HG03064 (cell line): ENCODE results near the gene CREB3.

ENCODE experiments used
- ATAC-seq: cut with Tn5 transposase; IDR thresholded peaks from one replicate; pipeline ENCODE4 v1.9.1; 2021; ENCODE audit warnings: low read depth; ENCODE audit not compliant: unreplicated experiment

CREB3 gene

GRCh38 chr9:35746583-35746982, 14.1 kb downstream of the CREB3 start:
- ATAC-seq, result no peak

GRCh38 chr9:35748242-35748857, 15.9 kb downstream of the CREB3 start:
- ATAC-seq, result peak; percentile 5

DNA sequence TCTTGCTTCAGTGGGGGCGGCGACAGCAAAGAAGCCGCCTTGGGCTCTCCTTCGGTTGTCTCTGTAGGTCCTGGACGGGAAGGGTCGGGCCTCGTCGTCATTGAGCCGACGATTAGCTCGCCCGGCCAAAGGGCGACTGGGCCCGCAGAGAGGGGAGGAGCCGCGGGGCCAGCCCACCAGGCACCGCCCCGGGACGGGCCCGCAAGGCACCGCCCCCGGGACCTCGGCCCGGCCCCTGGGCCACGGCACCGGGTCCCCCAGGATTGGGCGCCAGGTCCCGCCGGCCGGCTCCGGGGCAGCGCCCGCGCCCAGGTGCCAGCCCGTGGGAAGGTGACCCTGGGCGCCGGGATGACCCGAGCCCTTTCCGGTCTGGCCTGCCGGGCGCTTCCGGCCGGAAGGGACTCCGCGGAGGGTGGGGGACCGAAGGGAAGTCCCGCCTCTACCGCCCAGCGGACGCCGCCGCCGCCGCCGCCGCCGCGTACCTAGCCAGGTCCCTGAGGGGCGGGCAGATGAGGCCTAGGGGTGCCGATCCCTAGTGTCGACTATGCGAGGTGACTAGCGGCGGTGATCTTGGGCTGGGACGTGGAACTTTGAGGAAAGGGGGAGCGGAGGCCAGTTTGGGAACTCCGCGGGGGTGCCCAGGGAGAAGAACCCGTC, 16.5 kb downstream of the CREB3 start, which contains the start of the genes GBA2 and RGP1:
TSS of gene GBA2 (minus strand) at position 371 of the 657 bp plus-strand sequence. CDS start 524 bp downstream, outside the sequence.
TSS of gene RGP1 (plus strand) at position 430 of the 657 bp plus-strand sequence. CDS start 469 bp downstream, outside the sequence.
- peak; percentile 78 for ATAC-seq

GRCh38 chr9:35749515-35750255, 17.2 kb downstream of the CREB3 start:
- peak; percentile 26 for ATAC-seq

DNA sequence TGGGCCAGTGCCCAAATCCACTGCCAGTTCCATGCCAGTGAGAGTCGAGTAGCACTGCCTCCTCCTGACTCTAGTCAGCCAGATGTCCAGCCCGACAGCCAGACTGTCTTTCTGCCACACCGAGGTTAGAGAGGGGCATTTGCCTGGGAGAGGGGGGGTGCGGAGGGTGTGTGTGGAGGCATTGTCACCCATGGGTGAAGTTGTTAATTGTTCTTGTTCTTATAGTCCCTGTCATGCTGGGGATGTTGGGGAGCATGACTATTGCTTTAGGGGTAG, 17.7 kb downstream of the CREB3 start:
- no peak for ATAC-seq

DNA sequence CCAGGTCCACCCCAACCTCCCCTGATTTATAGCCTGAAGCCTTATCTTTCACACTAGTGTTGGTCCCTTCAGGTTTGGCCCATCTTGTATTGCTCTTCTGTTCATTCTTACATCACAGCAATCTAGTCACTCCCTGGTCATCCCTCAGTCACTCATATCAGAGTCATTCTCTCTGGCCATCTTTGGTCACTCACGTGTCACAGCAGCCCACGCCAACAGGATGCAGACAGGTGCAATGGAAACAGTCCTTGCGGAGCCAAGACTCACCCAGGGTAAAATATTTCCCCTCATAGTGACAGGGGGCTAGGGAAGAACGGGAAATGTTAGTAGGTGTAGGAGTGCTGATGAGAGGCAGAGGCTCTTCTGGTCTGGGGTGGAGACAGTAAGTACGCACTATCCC, 21.0 kb downstream of the CREB3 start:
- ATAC-seq, result no peak

DNA sequence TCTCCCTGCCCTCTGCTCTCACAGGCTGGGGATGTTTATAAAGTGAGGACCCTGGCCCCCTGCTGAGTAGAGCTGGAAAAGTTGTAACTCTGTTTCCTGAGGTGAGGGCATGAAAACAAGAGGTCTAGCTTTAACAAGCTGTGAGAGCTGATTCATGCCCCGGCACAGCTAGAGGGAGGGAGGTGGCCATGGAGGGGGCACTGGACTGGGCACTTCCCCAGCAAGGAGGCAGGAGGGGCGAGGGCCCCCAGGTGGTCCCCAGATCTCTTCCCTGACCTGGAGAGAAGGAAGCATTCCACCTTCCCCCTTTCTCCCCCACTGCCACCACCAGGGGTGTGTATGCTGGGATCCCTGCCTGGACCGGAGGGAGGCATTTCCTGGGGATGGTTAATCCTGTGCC, 21.8 kb downstream of the CREB3 start, which contains the start of gene MSMP:
TSS of gene MSMP (minus strand) at position 13 of the 400 bp plus-strand sequence. CDS start 147 bp downstream, outside the sequence.
- no peak for ATAC-seq

DNA sequence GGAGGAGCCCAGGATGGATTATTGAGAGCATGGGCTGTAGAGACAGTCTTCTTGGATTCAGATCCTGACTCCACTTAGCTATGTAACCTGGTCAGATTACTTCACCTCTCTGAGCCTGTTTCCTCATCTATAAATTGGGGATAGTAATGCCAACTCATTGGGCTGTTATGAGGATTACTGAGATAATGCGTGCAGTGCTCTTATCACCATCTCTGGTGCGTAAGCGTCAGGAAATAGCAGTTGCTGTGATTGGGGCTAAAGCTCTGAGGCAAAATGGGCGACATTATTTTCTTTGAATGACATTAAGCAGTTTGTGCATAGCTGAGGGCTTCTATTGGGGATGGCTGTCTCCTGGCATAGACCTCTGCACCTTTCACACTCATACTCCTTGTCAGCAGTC, 22.6 kb downstream of the CREB3 start:
- no peak for ATAC-seq

GRCh38 chr9:35756275-35757225, 24.1 kb downstream of the CREB3 start:
- peak; percentile 50 for ATAC-seq

DNA sequence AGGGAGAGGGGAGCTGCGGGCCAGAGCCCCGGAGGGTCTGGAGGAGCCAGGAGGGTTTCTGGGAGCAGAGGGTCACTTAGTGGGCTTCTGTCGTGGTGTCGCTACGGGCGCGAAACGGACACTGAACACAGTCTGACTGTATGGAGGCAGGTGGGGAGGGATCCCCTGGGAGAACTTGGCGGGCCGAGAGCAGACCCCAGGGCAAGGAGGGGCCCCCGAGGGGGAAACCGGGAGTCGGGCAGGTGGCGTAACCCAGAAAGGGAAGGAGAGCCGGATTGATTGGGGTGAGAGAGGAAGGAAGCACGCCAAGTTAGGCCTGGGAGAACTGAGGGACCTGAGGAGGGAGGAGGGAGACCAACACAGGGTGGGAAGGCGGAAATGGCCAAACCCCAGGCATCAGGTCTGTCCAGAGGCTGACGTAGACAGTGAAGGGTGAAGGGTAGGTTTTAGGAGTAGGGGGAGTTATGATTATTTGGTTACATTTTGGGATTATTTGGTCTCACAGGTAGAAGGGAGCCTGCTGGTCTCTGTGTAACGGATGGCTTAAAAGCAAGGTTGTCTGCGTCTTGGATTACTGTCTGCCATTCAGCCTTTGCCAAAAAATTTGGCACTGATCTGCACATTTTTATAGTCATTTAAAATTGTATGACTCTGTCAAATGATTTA, 24.9 kb downstream of the CREB3 start:
- ATAC-seq, result peak; percentile 47

DNA sequence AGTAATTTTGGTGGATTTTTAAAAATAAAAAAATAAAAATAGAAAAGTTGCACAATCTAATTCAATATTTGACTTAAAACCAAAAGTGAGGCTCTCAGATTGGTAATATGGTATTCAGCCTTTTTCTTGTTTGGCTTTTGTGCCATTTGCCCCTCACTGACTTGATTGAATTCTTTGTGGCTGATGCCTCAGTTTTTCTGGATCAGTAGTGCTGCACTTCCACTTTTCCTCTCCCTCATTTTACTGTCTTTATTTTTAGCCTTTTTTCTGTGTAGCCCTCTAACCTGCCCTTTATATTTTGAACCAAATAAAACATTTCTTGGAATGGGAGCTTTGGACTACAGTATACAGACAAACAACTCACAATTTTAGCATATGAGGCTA, 25.4 kb downstream of the CREB3 start:
- ATAC-seq, result no peak

DNA sequence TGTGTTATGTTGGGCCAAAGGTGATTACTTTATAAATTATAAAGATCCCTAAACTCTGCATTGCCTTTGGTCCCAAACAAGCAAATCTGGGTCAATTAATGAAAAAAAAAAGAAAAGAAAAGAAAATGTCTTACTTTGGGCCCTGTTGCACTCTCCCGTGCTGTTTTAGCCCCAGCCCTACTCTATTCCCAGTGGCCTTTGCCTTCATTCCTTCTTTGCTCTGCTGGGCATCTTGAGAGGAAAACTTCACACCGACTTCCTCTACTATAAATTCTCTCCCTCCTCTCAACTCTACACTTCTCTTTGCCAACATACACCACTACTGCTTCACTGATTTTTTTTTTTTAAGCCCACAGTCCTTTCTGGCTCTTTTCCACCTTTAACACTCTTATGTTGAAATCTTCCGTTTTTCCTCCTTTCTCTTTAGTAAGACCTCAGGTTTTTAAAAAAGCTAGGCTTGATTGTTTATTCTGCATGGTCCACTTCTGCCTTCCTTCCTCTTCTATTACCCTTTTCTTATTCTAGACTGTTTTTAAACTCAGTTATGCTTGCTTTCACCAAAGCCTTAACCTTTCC, 26.1 kb downstream of the CREB3 start:
- no peak for ATAC-seq

DNA sequence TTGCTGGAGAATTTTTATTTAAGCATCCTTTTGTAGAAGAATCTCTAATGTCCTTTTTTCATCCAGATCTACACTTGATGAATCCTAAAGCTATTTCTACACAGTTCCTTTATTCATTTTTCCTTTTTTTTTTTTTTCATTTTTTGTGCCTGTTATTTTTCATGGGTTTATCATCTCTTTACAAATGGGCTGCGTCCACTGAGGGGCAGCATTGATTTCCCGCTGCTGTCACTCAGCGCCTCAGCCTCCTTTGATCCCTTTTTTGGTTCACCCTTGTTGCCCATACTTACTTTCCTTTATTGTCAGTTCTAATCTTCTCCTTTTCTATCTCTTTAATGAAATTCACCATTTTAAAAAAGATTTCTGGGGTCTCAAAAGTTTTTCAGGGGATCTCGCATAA, 27.3 kb downstream of the CREB3 start:
- ATAC-seq, result no peak

GRCh38 chr9:35760651-35761050, 28.2 kb downstream of the CREB3 start:
- no peak for ATAC-seq

- no peak for ATAC-seq
These were observed 30.7 kb downstream of the CREB3 start for GRCh38 chr9:35763181-35763580.

GRCh38 chr9:35763803-35764202, 31.3 kb downstream of the CREB3 start:
- no peak for ATAC-seq

GRCh38 chr9:35766997-35767396, 34.5 kb downstream of the CREB3 start:
- no peak for ATAC-seq

DNA sequence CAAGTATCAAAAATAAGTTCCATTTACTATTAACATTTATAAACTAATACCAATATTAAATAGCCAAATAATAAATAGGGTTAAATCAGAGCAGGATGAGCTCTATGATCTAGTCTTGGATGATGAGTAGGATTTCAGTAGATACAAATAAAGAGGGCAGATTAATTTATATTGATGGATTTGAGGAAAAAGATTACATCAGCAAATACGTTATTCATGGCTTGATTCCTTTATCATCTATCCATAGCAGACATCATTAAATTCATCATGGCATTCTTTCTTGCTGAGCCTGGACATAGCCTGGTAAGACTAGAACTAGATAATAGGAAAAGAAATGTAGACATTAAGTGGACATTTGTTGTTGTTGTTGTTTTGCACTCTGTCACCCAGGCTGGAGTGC, 35.0 kb downstream of the CREB3 start:
- ATAC-seq, result no peak

- no peak for ATAC-seq
These were observed 37.3 kb downstream of the CREB3 start for GRCh38 chr9:35769763-35770162.

DNA sequence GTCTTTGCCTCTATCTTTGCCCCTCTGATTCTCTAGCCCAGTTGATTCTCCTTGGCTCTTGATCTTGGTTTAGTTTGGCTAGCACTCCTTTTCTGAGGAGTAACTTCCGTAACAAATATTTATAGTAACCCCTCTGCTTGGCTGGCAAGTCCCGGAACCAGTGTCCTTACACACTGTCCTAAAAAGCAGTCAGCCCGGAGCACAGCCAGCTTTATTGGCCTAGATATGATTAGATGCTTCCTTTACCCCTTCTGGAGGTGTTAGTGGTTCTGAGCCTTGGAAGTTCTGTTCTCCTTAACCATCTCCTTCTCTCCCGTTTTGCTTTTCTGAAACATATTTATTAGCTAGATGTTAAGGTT, 38.6 kb downstream of the CREB3 start:
- ATAC-seq, result no peak
